Measurements from ENCODE around the gene OR10K2.
"Not testable (repeated sequence)": the region's sequence is repeated elsewhere in the genome, so short reads cannot be mapped to it uniquely, and the experiment has no call there.

Gene OR10K2, protein sequence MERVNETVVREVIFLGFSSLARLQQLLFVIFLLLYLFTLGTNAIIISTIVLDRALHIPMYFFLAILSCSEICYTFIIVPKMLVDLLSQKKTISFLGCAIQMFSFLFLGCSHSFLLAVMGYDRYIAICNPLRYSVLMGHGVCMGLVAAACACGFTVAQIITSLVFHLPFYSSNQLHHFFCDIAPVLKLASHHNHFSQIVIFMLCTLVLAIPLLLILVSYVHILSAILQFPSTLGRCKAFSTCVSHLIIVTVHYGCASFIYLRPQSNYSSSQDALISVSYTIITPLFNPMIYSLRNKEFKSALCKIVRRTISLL

GRCh38 chr1:158426137-158426536 lies at the start of gene OR10K2:
Gene OR10K2 (minus strand): TSS chr1:158426237. CDS start chr1:158420866, 5,371 bp downstream.
- no peak for DNase-seq

DNA sequence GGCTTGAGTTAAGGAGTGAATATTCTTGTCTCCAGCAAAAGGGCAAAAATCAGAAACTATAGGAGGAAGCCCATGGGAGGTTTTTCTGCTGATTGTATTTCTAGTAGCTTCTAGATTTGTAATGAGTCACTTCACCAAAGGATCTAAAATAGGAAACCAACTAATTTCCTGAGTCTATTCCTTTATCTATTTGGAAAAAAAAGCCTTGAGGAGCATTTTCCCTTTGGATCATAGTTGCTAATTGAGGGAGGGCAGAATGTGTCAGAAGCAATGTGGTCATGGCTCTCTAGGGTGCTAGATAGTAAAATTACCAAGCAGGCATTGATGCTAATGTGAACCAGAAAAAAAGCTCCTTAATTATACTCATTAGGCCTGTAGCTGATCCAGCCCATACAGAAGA lies 45.9 kb upstream of the OR10K2 start, which contains the start of gene OR10R2:
TSS of gene OR10R2 (plus strand) at position 301 of the 400 bp plus-strand sequence. CDS start 106 bp downstream, outside the sequence.
- DNase-seq = no peak

DNA sequence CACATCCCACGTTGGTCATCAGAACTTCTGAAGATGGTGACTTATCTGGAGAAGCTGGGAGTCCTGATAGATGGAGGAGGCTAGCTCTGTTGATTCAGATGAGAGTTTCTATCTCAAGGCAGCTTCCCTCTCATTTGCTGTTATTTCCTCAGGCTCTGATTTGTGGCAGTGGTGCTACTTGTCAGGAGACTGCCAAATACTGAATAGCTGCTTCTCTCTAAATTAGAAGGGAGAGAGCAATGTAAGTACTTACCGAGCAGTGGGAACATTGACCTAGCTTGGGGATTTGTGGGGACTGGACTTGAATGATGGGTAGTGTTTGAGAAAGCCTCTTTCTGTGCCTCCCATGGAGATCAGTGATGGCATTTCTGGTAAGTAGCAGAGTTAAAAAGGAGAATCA lies 35.5 kb upstream of the OR10K2 start, which contains the start of gene OR10K1:
TSS of gene OR10K1 (plus strand) at position 301 of the 400 bp plus-strand sequence. CDS start 3,728 bp downstream, outside the sequence.
- DNase-seq = no peak

DNA sequence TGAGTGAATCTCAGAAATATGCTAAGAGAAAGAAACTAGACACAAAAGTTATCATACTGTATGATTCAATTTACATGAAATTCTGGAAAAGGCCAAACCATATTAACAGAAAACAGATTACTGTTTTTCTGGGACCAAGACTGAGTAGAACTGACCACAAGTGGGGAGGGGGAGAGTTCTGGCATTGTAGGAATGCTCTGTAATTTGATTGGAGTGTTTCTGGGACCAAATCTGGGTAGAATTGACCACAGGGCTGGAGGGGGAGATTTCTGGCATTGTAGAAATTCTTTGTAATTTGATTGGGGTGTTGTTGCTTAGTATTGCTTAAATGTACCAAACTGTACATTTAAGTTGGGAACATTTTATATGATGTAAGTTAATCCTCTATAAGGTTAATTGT lies 32.2 kb upstream of the OR10K2 start:
- no peak for DNase-seq

DNA sequence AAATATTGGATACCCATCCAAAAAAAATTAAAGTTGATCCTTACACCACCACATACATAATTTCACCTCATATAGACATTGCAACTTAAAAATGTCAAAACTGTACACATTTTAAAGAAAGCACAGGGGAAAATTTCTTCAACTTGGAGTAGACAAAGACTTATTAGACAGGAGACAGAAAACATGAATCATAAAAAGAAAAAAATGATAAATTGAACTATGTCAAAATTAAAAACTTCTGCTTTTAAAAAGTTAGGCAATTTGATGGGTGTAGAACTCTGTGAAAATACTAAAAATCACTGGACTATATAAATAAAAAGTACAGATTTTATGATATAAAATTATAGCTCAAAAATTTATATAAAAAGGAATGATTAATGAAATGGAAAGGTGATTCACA lies 31.2 kb upstream of the OR10K2 start:
- no peak for DNase-seq

GRCh38 chr1:158454537-158454936 lies 28.5 kb upstream of the OR10K2 start:
- no peak for DNase-seq

GRCh38 chr1:158445376-158445775 lies 19.3 kb upstream of the OR10K2 start:
- no peak for DNase-seq

DNA sequence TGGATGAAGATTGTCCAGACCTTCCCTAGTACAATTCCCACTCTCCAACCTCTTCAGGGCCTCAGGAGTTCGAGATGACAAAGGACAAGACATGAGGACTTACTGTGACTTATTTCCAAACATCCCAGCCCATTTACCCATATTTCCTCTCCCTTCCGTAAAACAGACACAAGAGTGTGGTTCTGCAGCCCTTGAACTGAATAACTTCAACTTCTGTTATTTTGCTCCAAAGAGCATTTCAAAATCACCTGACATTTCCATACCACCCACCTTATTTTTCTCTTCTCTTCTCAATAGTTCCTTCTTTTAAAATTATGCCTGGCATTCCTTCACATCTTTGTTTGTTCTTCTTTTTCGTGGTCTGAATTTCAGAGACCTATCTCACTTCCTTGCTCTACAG lies 8.7 kb upstream of the OR10K2 start:
- no peak for DNase-seq

DNA sequence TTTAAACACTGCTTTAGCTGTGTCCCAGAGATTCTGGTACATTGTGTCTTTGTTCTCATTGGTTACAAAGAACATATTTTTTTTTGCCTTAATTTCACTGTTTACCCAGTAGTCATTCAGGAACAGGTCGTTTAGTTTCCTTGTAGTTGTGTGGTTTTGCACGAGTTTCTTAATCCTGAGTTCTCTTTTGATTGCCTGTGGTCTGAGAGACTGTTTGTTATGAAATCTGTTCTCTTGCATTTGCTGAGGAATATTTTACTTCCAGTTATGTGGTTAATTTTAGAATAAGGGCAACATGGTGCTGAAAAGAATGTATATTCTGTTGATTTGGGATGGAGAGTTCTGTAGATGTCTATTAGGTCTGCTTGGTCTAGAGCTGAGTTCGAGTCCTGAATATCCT lies 4.1 kb upstream of the OR10K2 start:
- DNase-seq = not testable (repeated sequence)

- no peak for DNase-seq
Observed at GRCh38 chr1:158425027-158425426, 1.0 kb downstream of the OR10K2 start.

- no peak for DNase-seq
Observed at GRCh38 chr1:158422212-158422611, 3.8 kb downstream of the OR10K2 start.

- no peak for DNase-seq
Observed at GRCh38 chr1:158417586-158417985, 8.5 kb downstream of the OR10K2 start.

DNA sequence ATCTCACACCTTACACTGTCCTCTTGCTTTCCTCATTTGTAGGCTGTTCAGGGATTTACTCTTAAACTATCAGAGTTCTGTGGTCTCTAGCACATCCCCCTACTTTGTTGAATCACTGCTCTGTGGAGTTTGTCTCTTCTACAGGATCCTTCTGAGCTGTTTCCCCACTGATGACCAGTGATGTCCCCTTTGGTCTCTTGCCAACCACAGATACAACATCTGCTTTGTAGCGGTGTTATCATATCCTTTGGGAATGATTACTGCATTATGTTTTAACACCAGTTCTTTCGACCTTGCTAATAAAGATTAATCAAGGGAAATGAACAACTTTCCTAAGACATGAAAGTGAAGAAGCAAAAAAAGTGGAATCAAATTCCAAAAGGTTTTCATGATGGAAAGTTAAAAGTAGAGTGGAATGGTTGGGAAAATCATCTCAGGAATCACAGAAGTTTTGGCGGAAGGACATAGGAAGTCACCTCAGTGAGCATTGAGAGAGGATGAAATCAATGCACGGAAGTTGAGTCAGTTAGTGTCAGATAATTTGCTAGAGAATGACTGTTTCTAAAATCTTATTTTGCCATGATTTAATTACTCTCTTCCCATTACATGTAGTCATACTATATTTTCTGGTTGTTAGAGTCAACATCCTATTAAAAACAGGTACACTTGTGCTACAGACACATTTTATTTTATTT lies 11.2 kb downstream of the OR10K2 start:
- no peak for DNase-seq

GRCh38 chr1:158407092-158407491 lies 18.9 kb downstream of the OR10K2 start:
- DNase-seq = no peak

GRCh38 chr1:158400871-158401270 lies 25.2 kb downstream of the OR10K2 start:
- no peak for DNase-seq

GRCh38 chr1:158398818-158399514 lies 27.1 kb downstream of the OR10K2 start, which contains the start of gene OR10T2:
Gene OR10T2 (minus strand): TSS chr1:158399466. CDS start chr1:158399466, 0 bp downstream.
- DNase-seq = no peak

DNA sequence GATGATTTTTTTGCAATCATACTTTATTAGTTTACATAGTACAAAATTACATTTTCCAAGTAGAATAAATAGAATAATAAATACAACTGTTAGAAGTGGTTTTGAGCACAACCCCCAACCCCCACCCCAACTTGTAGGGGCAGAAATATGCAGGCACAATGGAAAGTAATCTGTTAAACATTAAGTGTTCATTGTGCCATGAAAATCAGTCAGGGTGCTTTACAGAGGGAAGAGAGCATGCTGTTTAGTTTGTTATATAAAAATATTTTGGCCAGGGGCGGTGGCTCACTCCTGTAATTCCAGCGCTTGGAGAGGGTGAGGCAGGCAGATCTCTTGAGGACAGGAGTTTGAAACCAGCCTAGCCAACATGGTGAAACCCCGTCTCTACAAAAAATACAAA lies 29.4 kb downstream of the OR10K2 start:
- no peak for DNase-seq

DNA sequence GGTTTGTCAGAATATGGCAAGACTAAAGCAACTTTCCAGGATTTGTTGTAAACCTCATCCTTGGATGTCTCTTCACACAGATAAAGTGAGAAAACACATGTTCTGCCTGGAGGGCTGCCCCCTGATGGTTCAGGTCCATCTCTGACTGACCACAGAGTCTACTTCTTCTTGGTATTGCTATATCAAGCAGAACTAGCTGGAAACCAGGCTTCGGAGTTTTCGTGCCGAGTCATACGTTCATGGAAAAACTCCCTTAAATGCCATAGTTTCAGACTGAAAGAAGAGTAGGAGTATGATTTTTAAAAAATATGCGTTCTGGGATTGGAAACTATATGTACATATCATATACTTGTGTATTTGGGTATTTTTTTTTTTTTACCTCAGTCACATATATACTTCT lies 32.6 kb downstream of the OR10K2 start:
- DNase-seq = no peak

DNA sequence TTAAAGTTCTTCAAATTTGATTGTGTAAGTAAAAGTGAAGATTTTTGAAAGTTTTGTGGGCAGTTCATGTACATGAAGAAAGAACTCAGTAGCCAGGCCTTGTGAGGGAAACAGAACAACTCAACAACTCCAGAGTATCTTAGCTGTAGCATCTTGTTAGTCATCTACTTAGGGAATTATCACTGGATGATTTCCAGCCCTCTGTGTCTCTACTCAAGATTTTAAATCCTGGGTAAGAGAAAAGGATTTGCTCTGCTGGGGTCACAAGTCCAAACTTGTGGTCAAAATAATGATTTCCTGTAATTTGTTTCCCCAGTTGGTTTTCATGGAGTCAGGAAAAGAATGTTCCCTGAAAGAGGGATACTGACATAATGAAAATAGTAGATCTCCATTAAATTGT lies 34.9 kb downstream of the OR10K2 start:
- no peak for DNase-seq

- no peak for DNase-seq
Observed at GRCh38 chr1:158390331-158390730, 35.7 kb downstream of the OR10K2 start.

DNA sequence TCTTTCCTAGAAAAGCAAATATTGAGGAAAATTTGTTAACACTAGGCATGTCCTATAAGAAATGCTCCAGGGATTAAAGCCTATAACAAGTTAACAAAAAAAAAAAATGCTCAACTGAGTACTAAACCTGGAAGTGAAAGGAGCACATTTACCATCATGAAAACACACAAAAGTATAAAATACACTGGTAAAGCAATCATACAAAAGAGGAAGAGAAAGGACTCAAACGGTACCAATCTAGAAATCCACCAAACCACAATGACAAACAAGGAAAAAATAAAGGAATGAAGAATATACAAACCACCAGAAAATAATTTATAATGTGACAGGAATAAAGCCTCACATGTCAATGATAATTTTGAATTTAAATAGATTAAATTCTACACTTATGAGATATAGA lies 51.2 kb downstream of the OR10K2 start:
- DNase-seq = no peak

DNA sequence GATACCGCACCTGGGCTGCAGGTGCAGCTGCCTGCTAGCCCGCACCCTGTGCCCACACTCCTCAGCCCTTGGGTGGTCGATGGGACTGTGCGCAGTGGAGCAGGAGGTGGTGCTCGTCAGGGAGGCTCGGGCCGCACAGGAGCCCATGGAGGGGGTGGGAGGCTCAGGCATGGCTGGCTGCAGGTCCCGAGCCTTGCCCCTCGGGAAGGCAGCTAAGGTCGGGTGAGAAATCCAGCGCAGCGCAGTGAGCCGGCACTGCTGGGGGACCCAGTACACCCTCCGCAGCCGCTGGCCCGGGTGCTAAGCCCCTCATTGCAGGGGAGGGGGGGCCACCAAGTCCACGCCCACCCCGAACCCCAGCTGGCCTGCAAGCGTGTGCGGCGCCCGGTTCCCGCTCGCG lies 51.9 kb downstream of the OR10K2 start:
- not testable (repeated sequence) for DNase-seq

GRCh38 chr1:158371188-158371953 lies 54.7 kb downstream of the OR10K2 start:
- DNase-seq = no peak

Data from activated CD4-positive, CD25-positive, alpha-beta regulatory T cell treated with anti-CD3 and anti-CD28 coated beads, Interleukin-2, amount 50 U/mL, for 72 hours (primary cell).